Stimulated activated CD4-positive, alpha-beta T cell treated with anti-CD3 and anti-CD28 coated beads, Interleukin-4, amount 100 ng/mL, for 4 hours (primary cell): ENCODE measurements around the gene TMEM138.

Experiments
- DNase-seq, 2 experiments: peaks; one replicate each; pipeline ENCODE4 v3.0.0-alpha.2; 2020

Gene TMEM138

DNA sequence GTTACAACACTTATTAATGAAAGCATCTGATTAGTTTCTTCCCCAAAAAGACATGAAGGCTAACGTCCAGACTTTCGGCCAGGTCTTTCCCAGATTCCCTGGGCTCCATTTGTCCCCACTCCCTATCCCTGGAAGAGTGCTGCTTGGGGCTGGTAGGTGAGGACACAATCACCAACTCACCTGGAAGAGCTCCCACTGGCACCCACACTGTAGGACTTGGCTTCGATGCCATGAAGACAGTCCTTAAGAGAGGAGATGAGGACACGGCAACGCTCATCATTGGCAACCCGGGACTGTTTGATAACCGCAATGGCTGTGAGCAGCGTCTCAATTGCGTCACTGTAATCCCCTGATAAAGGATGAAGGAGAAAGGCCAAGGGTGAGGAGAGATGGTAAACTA is 49.4 kb downstream of the TMEM138 start:
- DNase-seq: no peak

DNA sequence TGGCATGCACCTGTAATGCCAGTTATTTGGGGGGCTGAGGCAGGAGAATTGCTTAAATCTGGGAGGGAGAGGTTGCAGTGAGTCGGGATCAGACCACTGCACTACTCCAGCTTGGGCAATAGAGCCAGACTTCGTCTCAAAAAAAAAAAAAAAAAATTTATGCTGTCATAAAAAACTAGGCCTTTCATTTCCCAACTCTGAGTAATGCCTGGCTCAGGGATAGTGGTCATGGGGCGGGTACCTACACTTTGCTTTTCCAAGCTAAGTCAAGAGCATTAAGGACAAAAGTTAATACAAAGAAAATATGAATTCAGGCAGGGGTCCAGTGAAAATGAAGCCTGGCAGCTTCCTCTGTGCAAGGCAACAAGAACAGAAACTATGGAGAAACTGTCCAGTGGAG is 51.3 kb downstream of the TMEM138 start:
- no peak for DNase-seq

GRCh38 chr11:61414547-61414946 is 52.4 kb downstream of the TMEM138 start:
- DNase-seq: no peak

- no peak for DNase-seq
Measured at GRCh38 chr11:61415381-61415780, 53.2 kb downstream of the TMEM138 start.

DNA sequence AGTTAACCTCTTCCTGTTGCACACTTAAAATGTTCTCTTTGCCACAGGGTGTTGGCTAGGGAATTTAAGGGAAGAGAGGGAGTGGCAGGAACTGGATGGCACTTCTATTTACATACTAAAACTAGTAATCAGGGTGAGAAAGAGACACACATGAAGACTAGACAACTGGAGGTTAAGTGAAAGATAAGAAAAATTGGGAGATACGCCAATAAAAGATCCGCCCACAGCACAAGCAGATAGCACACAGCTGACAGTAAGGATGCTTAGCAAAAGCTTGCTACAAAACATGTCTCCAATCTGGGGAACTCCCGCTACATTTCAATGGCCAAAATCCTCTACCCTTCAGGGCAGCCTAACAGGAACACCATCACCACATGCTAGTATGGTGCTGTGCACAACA is 54.8 kb downstream of the TMEM138 start:
- no peak for DNase-seq

DNA sequence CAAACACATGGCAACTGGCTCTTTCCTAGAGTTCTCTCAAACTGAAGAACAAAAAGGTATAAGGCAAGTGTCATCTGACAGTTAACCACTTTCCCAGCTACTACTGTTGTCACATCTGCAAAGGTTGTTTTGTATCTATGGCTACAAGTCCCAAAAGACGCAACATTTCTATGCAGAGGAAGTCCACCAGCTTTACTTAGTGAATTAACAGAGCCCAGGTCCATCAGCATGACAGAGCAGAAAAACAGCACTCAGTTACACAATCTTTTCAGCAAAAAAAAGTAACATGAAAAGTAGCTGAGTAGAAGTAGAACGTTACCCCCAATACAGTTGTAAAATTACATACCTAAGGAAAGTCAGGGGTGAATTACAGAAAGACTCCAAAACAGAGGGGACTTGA is 55.5 kb downstream of the TMEM138 start:
- no peak for DNase-seq

GRCh38 chr11:61418136-61418535 is 56.0 kb downstream of the TMEM138 start:
- no peak for DNase-seq
